EH (cell line): ENCODE measurements around the gene FCHO1.
"Not testable (repeated sequence)": the region's sequence is repeated elsewhere in the genome, so short reads cannot be mapped to it uniquely, and the experiment has no call there.

Source experiments
- DNase-seq: peaks from one replicate; pipeline ENCODE4 v3.0.0-alpha.2; 2015; ENCODE audit warnings: low read depth

Gene FCHO1

GRCh38 chr19:17795495-17795856, 44.2 kb downstream of the FCHO1 start:
- DNase-seq = no peak

- DNase-seq = no peak
These were observed 44.9 kb downstream of the FCHO1 start for GRCh38 chr19:17796013-17796837.

GRCh38 chr19:17796838-17797423, 45.7 kb downstream of the FCHO1 start:
- no peak for DNase-seq

GRCh38 chr19:17797424-17798201, 46.3 kb downstream of the FCHO1 start:
- DNase-seq = peak; percentile 58

GRCh38 chr19:17798599-17798998, 47.3 kb downstream of the FCHO1 start:
- DNase-seq = not testable (repeated sequence)

- DNase-seq = no peak
These were observed 51.0 kb downstream of the FCHO1 start for GRCh38 chr19:17802137-17802858.

GRCh38 chr19:17803264-17803896, 52.1 kb downstream of the FCHO1 start:
- DNase-seq = no peak

- DNase-seq = no peak
These were observed 54.1 kb downstream of the FCHO1 start for GRCh38 chr19:17805427-17805826.

GRCh38 chr19:17806945-17807344, 55.7 kb downstream of the FCHO1 start:
- DNase-seq = no peak

GRCh38 chr19:17807731-17808316, 56.5 kb downstream of the FCHO1 start:
- DNase-seq = no peak

- DNase-seq = no peak
These were observed 59.8 kb downstream of the FCHO1 start for GRCh38 chr19:17811103-17811502.

- DNase-seq = no peak
These were observed 60.4 kb downstream of the FCHO1 start for GRCh38 chr19:17811681-17812080.

- DNase-seq = no peak
These were observed 60.8 kb downstream of the FCHO1 start for GRCh38 chr19:17812099-17812498.

- no peak for DNase-seq
These were observed 66.5 kb downstream of the FCHO1 start for GRCh38 chr19:17817668-17818363.

GRCh38 chr19:17821190-17821589, 69.9 kb downstream of the FCHO1 start, which contains the start of gene INSL3:
Gene INSL3, minus strand, starts transcription at chr19:17821519. Its CDS starts 13 bp downstream, at chr19:17821506.
- DNase-seq = no peak

- DNase-seq = no peak
These were observed 73.1 kb downstream of the FCHO1 start for GRCh38 chr19:17824339-17824738.

GRCh38 chr19:17826508-17827056, 75.3 kb downstream of the FCHO1 start:
- DNase-seq = no peak

- peak; percentile 63 for DNase-seq
These were observed 78.7 kb downstream of the FCHO1 start for GRCh38 chr19:17829855-17830566.

- peak; percentile 80 for DNase-seq
These were observed 79.5 kb downstream of the FCHO1 start for GRCh38 chr19:17830567-17831418.
